Upper lobe of left lung (tissue), 6 donors: ENCODE results near the gene NUDT5. TPM values are rescaled to one million over a fixed set of nuclear protein-coding genes. Genes with fewer than 3 reads are reported as not detected.

Source experiments
- ATAC-seq, 2 donors: fragments of 200-7000 bp; cut with Tn5 transposase; one replicate each; pipeline ENCODE4 v1.9.1; 2022; ENCODE audit warnings: mild to moderate bottlenecking in 2 of 2, moderate library complexity in 2 of 2; ENCODE audit not compliant: low FRiP score in 2 of 2
- DNase-seq, 2 donors: peaks; one replicate each; pipeline ENCODE4 v3.0.0-alpha.2; 2019 to 2020
- H3K27ac ChIP-seq, 4 donors: fragments of 200-600 bp; sonication (generic); one replicate each; pipeline ENCODE4 v1.5.1; 2016 to 2019
- H3K27me3 ChIP-seq, 4 donors: fragments of 200-600 bp; sonication (generic); one replicate each; pipeline ENCODE4 v1.5.1; 2017 to 2019
- H3K36me3 ChIP-seq, 4 donors: fragments of 200-600 bp; sonication (generic); one replicate each; pipeline ENCODE4 v1.5.1; 2016 to 2019
- H3K4me1 ChIP-seq, 4 donors: fragments of 200-600 bp; sonication (generic); one replicate each; pipeline ENCODE4 v1.5.1; 2018 to 2019
- H3K4me3 ChIP-seq, 4 donors: fragments of 200-600 bp; sonication (generic); one replicate each; pipeline ENCODE4 v1.5.1; 2017 to 2019; ENCODE audit warnings: mild to moderate bottlenecking in 2 of 4, moderate library complexity in 1 of 4
- H3K9me3 ChIP-seq, 4 donors: fragments of 200-600 bp; sonication (generic); one replicate each; pipeline ENCODE4 v1.5.1; 2018 to 2019
- CTCF ChIP-seq, 6 experiments: fragments of 450-650 bp in 4 of 6; fragments of 200-600 bp in 2 of 6; sonication (generic) in 2 of 6; IDR thresholded peaks; one replicate each; pipeline ENCODE4 v1.5.1; 2016 to 2019; ENCODE audit warnings: antibody characterized with exemption in 6 of 6
- EP300 ChIP-seq, 4 donors: sonication (generic); formaldehyde crosslinking; IDR thresholded peaks; one replicate each; pipeline ENCODE4 v1.5.1; 2017; ENCODE audit warnings: antibody characterized with exemption in 4 of 4, control low read depth in 2 of 4
- POLR2A ChIP-seq, 4 donors: fragments of 450-650 bp; IDR thresholded peaks; one replicate each; pipeline ENCODE4 v1.5.1; 2016 to 2017; ENCODE audit warnings: antibody characterized with exemption in 4 of 4, mild to moderate bottlenecking in 2 of 4
- POLR2AphosphoS5 ChIP-seq, 2 donors: sonication (generic); formaldehyde crosslinking; IDR thresholded peaks; one replicate each; pipeline ENCODE4 v1.5.1; 2017; ENCODE audit warnings: antibody characterized with exemption in 2 of 2
- WGBS, 2 donors: methylation state at CpG; one replicate each; pipeline ENCODE4 v1.1.5; 2017 to 2018; 5-methylcytosine and 5-hydroxymethylcytosine counted together
- total RNA-seq, 6 donors: library from RNA; depleted of rRNA in 4 of 6; stranded (reverse); fragments of >200 nt in 4 of 6; gene quantifications; one replicate each; pipeline versions ENCODE4 v1.1.0 to v1.2.1, GENCODE V29; 2016 to 2021
- donor health status: DM: no; HTN: no; CAD: no; lungs with moderate emphysema.
- donor health status: DM: no; HTN: yes; CAD: no; lungs with severe emphysema.

The NUDT5 gene
- total RNA-seq, 6 donors from 2014 or later = 13.5 to 50.4 (median 45.4) TPM

DNA sequence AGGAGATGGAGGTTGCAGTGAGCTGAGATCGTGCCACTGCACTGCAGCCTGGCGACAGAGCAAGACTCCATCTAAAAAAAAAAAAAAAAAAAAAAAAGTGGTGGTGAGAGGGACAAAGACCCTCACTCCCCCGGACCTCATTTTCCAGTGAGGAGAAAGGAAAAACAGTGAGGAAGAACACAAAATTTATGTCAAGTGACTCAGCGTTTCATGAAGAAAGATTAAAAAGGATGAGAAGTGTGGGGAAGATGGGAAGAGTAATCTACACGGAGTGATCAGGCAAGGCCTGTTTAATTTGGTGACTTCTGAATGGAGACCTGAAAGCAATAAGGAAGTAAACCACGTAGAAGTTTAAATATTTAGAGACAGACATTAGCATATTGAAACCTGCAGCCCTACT, 7.0 kb downstream of the NUDT5 start:
- Histone ChIP-seq H3K4me3 (no peak overlapping the region), H3K27ac (no peak overlapping the region), H3K4me1 (peaks cover 3 to 17% (median 10%) of the 10 kb centered on the region in 4 donors), H3K27me3 (no peaks in the 10 kb centered on the region), H3K9me3 (no peaks in the 10 kb centered on the region), H3K36me3 (peaks cover 4 to 46% (median 12%) of the 10 kb centered on the region in 4 donors)
- WGBS, 2 donors = 89 to 91% methylated on average over 6 of the region's 6 CpGs
- ATAC-seq (no peak), DNase-seq (no peak)
- TF ChIP-seq POLR2AphosphoS5 (IDR thresholded peaks at IDR 0.05) (no peak), POLR2A (IDR thresholded peaks at IDR 0.05) (no peak), EP300 (IDR thresholded peaks at IDR 0.05) (no peak), CTCF (IDR thresholded peaks at IDR 0.05) (no peak)

GRCh38 chr10:12187321-12187905, 8.3 kb downstream of the NUDT5 start:
- Histone ChIP-seq H3K27ac (no peak overlapping the region), H3K4me1 (peaks cover 0 to 8% (median 2%) of the 10 kb centered on the region in 4 donors), H3K27me3 (no peaks in the 10 kb centered on the region), H3K9me3 (no peaks in the 10 kb centered on the region), H3K36me3 (peaks cover 4 to 54% (median 17%) of the 10 kb centered on the region in 4 donors), H3K4me3 (no peak overlapping the region)
- TF ChIP-seq CTCF (IDR thresholded peaks at IDR 0.05) (no peak), POLR2AphosphoS5 (IDR thresholded peaks at IDR 0.05) (no peak), POLR2A (IDR thresholded peaks at IDR 0.05) (no peak), EP300 (IDR thresholded peaks at IDR 0.05) (no peak)
- WGBS, 2 donors = 82 to 87% methylated on average over 5 of the region's 5 CpGs
- DNase-seq (no peak), ATAC-seq (no peak)

DNA sequence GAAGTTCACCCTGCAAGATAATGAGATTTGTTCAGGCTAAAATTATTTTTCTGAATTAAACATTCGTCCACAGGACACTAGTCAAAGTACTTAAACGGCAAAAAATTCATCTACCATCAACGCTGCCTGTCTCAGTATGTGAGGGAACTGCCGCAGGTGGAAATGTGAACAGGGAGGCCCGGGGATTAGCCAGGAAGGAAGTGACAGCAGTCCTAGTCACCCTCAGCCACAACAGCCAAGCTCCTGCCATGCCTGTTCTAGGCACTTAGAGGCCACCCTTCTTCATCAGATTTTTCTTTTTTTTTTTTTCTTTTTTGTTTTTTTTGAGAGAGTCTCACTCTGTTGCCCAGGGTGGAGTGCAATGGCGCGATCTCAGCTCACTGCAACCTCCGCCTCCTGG, 9.4 kb downstream of the NUDT5 start:
- no peak for DNase-seq
- peaks cover 0 to 1% (median 0%) of the 10 kb centered on the region in 4 donors for H3K4me1 ChIP-seq
- no peaks in the 10 kb centered on the region for H3K27me3 ChIP-seq
- no peak for ATAC-seq
- H3K36me3 ChIP-seq = peaks cover 4 to 59% (median 18%) of the 10 kb centered on the region in 4 donors
- 68 to 87% methylated on average over 8 of the region's 8 CpGs for WGBS, 2 donors
- H3K27ac ChIP-seq = no peak overlapping the region
- no peak for TF ChIP-seq POLR2AphosphoS5 (IDR thresholded peaks at IDR 0.05)
- H3K9me3 ChIP-seq = no peaks in the 10 kb centered on the region
- H3K4me3 ChIP-seq = no peak overlapping the region

GRCh38 chr10:12184165-12184564, 11.5 kb downstream of the NUDT5 start:
- 96 to 100% methylated on average over 7 of the region's 7 CpGs for WGBS, 2 donors
- no peaks in the 10 kb centered on the region for H3K27me3 ChIP-seq
- no peaks in the 10 kb centered on the region for H3K9me3 ChIP-seq
- peaks cover 4 to 80% (median 18%) of the 10 kb centered on the region in 4 donors for H3K36me3 ChIP-seq
- DNase-seq = no peak
- H3K4me3 ChIP-seq = no peak overlapping the region
- TF ChIP-seq EP300 (IDR thresholded peaks at IDR 0.05) = no peak
- no peak for TF ChIP-seq POLR2AphosphoS5 (IDR thresholded peaks at IDR 0.05)
- no peak for TF ChIP-seq POLR2A (IDR thresholded peaks at IDR 0.05)
- no peak for TF ChIP-seq CTCF (IDR thresholded peaks at IDR 0.05)
- no peak for ATAC-seq
- no peak overlapping the region for H3K27ac ChIP-seq
- H3K4me1 ChIP-seq = peaks cover 0 to 4% (median 0%) of the 10 kb centered on the region in 4 donors

GRCh38 chr10:12181065-12181775, 14.5 kb downstream of the NUDT5 start:
- H3K9me3 ChIP-seq = no peaks in the 10 kb centered on the region
- peaks cover 0 to 4% (median 0%) of the 10 kb centered on the region in 4 donors for H3K4me1 ChIP-seq
- 63 to 69% methylated on average over 13 of the region's 13 CpGs for WGBS, 2 donors
- ATAC-seq (peak; percentile 49 to 84), DNase-seq (peak in 1 of 2 donors; percentile 61)
- TF ChIP-seq POLR2A (IDR thresholded peaks at IDR 0.05) (no peak), EP300 (IDR thresholded peaks at IDR 0.05) (no peak), POLR2AphosphoS5 (IDR thresholded peaks at IDR 0.05) (no peak), CTCF (IDR thresholded peaks at IDR 0.05) (no peak)
- H3K27ac ChIP-seq = no peak overlapping the region
- H3K4me3 ChIP-seq = no peak overlapping the region
- no peaks in the 10 kb centered on the region for H3K27me3 ChIP-seq
- H3K36me3 ChIP-seq = peaks cover 13 to 97% (median 40%) of the 10 kb centered on the region in 4 donors
